IPS-11a (cell line): ENCODE data around the gene MPND.

Experiments
- H3K4me3 ChIP-seq: one replicate; pipeline ENCODE4 v1.5.1; 2013; ENCODE audit warnings: low read depth, low read length, control low read depth

MPND gene

DNA sequence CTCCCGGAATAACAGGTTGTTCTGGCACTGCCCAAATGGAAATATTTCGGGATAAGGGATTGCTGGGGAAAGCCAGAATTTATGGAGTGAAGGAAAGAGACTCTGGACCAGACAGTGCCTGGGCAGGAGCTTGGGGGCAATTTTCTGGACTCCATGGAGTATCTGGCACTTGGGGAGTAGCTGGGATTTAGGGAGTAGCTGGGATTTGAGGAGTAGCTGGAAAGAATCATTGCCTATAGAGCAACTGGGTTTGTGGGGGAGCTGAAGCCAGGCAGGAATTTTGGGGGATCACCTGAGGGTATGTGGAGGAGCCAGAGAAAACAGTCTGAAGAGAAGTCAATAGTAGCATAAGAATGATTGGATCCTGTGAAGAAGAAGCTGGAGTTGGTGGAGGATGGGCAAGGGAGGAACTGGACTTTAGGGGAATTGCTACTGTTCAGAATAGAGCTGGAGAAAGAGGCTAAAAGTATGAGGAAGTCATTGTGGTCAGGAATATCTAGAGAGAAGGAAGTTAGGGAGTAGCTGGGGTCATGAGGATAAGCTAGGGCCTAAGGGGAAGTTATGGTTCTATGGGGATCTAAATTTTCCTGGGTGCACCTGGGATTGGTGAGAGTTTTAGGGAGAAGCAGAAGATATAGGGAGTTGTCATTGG, 24.2 kb upstream of the MPND start:
- H3K4me3 ChIP-seq, result no peak overlapping the region

GRCh38 chr19:4320419-4320818, 22.9 kb upstream of the MPND start:
- no peak overlapping the region for H3K4me3 ChIP-seq

DNA sequence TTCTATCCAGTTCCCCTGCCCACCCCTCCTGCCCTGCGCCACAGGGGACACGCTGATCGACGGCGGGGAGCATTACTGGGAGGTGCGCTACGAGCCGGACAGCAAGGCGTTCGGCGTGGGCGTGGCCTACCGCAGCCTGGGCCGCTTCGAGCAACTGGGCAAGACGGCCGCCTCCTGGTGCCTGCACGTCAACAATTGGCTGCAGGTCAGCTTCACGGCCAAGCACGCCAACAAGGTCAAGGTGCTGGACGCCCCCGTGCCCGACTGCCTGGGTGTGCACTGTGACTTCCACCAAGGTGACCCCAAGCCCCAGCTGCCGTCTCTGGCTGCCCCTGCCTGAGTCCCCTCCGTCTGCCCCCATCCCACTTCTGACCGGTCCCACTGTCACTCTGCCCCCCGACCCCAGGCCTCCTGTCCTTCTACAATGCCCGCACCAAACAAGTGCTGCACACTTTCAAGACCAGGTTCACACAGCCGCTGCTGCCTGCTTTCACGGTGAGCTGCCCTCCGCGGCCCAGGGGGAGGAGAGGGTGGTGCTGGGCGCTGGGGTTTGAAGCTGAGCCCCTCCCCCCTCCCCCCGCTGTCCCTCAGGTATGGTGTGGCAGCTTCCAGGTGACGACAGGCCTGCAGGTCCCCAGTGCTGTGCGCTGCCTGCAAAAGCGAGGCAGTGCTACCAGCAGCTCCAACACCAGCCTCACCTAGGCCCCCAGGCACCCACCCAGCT, 20.3 kb upstream of the MPND start:
- no peak overlapping the region for H3K4me3 ChIP-seq

GRCh38 chr19:4323692-4324091, 19.7 kb upstream of the MPND start:
- H3K4me3 ChIP-seq, result no peak overlapping the region

DNA sequence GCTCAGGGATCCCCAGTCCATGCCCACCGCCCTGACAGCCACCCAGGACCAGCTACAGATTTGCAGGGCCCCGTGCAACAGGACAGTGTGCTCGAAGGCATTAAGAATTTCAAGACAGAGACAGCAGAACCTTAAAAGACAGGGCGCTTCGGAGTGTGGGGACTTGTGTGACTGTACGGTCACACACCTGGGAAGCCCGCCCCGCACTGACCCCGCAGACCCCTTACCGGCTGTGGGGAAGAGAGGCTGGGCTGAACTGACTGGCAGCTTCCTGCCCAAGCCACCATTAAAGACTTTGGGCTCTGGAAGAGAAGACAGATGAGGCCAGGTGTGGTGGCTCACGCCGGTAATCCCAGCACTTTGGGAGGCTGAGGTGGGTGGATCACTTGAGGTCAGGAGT, 19.1 kb upstream of the MPND start:
- H3K4me3 ChIP-seq, result no peak overlapping the region

DNA sequence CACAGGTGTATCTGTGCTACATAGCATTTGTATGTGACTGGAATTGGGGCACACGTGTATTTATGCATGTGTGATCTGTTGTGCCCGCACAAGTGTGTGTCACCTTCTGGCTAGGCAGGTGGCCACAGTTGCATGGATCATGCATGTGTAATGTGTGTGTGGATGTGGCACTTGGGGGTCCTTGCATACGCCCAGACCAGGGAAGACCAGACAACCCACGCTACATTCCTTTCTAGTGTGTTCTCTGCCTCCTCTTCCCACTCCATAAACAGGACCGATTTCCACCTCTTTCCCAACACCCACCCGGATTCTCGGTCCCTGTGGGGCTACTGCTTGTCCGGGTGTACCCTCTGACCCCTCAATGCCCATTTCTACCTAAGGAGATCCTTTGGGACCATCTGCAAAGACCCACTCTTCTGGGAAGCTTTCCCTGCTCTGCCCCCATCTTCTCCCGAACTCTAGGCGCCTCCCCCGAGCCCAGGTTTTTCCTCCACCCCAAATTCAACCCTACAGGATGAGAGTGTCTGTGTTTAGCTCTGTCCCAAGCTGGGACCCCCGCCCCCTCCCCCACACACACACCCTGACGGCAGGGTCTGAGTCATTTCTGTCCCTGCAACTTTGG, 17.0 kb upstream of the MPND start:
- H3K4me3 ChIP-seq, result no peak overlapping the region

DNA sequence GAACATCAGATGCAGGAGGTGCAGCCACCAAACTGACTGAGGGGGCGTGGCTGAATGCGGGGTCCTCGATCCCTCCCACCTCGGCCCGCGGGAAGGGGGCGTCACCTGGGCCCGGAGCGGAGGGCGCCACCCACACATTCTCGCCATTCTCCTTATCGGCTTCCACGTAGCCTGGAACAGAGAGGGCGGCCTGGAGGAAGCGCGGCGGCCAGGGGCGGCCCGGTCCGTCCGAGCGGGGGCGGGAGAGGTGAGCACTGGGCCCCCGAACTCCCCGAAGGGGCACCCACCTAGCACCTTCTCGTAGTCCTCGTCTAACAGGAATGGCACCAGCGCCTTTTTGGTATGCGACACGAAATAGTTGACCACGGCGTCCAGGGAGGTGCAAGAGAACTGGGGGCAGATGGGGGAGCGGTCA, 16.5 kb upstream of the MPND start:
- H3K4me3 ChIP-seq, result peak overlapping the region; percentile 45

DNA sequence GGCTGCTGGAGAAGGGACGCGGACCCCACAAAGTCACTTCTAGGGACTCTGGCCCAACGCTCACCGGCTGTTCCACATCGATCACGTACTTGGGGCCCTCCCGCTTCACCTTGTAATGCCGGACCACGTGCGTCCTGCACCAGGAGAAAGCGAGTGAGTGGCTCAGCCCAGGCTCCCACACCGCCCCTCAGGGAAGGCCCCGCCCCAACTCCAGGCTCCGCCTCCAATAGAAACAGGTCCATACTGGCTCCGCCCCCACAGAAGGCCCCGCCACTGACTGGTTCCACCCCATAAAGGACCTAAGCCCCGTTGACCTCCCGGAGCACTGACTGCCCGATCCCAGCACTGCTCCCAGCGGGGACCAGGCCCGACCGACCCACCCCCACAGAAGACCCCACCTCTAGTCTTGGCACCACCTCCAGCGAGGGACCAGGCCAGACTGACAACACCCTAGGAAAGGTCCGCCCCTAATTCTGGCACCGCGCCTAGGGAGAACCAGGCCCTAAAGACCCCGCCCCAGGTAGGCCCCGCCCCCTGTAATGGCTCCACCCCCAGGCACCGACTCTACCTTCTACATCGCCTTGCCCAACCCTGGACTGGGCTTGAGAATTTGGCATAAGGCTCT, 16.0 kb upstream of the MPND start:
- H3K4me3 ChIP-seq, result peak overlapping the region; percentile 45

GRCh38 chr19:4327877-4328242, 15.5 kb upstream of the MPND start:
- H3K4me3 ChIP-seq, result peak overlapping the region; percentile 13

GRCh38 chr19:4328243-4328990, 14.9 kb upstream of the MPND start:
- H3K4me3 ChIP-seq, result peak overlapping the region; percentile 52

DNA sequence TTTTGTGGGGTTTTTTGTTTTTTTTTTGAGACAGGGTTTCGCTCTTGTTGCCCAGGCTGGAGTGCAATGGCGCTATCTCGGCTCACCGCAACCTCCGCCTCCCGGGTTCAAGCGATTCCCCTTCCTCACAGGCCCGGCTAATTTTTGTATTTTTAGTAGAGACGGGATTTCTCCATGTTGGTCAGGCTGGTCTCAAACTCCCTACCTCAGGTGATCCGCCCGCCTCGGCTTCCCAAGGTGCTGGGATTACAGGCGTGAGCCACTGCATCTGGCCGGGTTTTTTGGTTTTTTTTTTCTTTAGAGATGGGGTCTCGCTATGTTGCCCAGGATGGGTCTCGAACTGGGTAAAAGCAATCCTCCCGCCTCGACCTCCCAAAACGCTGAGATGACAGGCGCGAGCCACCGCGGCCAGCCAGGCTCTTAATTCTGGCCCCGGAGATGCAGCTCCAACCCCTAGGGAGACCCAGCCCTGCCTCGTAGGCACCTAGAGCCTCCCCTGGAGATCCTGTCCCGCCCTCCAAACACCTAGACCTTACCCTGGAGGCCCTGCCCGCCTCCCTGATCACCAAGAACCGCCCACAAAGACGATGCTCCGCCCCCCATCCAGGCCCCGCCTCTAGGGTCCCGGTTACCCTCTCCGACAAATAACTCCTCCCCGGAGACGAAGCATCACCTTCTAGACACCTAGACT, 14.2 kb upstream of the MPND start:
- peak overlapping the region; percentile 52 for H3K4me3 ChIP-seq

GRCh38 chr19:4329858-4330257, 13.5 kb upstream of the MPND start:
- H3K4me3 ChIP-seq, result no peak overlapping the region

DNA sequence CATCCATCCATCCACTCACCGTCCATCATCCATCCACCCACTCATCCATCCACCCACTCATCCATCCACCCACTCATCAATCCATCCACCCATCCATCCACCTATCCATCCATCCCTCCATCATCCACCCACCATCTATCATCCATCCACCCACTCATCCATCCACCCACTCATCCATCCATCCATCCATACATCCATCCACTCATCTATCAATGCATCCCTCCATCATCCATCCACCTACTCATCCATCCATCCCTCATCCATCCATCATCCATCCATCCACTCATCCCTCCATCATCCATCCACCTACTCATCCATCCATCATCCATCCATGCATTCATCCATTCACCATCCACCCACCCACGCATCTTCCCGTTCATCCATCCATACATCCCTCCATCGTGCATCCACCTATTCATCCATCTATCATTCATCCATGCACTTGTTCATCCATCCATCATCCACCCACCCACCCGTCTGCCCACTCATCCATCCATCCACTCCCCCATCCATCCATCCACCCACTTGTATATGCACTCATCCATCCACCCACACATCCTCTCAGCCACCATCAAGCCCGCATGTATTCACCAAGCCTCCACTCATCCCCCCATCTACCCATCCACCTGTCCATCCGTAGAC, 8.3 kb upstream of the MPND start:
- H3K4me3 ChIP-seq, result no peak overlapping the region

- H3K4me3 ChIP-seq, result no peak overlapping the region
Observed at GRCh38 chr19:4337906-4338440, 5.4 kb upstream of the MPND start.

DNA sequence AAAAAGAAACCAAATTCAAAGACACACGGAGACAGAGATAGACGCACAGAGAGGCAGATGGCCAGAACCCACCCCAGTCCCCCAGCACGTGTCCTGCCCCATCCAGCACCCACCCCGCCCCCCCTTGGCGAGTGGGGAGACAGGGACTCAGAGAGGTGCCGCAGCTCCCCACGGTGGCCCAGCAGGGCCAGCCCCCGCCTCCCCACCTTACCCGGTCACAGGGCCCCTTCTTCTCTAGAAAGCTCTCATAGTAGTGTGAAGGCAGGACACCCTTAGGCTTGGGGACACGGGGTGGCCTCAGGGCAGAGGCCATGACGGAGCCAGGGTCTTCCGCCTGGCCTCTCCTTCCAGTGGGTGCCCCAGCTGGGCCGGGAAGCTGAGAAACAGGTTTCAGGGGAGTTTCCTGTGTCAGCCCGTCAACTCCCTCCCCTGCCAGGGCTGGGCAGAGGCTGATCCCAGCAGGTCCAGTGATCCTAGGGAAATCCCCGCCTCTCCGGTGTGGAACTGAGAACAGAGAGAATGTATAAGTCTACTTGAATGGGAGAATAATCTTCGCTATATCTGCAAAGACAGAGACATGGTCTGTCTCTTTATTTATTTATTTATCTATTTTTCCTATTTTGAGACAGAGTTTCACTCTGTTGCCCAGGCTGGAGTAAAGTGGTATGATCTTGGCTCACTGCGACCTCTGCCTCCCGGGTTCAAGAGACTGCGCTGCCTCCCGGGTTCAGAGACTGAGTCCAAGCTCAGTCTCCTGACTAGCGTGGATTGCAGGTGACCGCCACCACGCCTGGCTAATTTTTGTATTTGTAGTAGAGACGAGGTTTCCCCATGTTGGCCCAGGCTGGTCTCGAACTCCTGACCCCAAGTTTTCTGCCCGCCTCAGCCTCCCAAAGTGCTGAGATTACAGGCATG, 4.7 kb upstream of the MPND start, which contains the start of gene STAP2:
Gene STAP2 (minus strand): TSS at position 387 of the 915 bp plus-strand sequence. CDS start 74 bp downstream, at position 313.
- no peak within 1 kb of the TSS for H3K4me3 ChIP-seq

GRCh38 chr19:4342314-4342614, 1.1 kb upstream of the MPND start:
- peak overlapping the region; percentile 61 for H3K4me3 ChIP-seq

DNA sequence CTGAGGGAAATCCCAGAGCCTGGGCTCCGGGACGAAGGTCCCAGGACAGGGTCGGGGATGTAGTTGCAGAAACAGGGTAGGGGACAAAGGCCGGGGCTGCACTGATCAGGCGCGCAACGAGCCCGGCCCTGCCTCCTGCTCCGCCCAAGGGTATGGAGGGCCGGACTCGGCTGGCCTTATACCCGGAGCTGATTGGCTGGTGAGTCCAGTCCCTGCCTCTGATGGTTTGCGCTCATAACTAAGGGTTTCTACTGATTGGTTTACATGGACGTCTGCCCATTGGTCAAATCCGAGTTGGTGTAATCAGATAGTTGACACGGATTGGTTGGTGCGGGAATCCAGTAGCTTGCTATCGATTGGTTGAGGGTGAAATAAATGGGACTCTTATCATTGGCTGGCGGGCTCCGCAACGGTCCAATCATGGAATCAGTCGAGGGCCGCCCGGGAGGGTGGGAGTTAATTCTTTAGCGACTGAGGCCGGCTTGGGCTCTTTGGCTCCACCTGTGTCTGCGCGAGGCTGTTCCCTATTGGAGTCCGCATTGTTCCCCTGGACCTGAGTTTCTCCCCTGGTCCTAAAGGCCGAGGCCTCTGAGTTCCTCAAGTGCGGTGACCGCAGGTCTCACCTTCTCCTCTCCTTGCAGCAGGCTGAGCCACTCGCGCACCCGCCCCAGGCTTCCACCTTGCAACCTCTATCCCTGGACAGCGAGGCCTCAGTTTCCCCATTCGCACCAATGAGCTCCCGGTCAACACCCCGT, 570 bp upstream of the MPND start:
- peak overlapping the region; percentile 70 for H3K4me3 ChIP-seq

DNA sequence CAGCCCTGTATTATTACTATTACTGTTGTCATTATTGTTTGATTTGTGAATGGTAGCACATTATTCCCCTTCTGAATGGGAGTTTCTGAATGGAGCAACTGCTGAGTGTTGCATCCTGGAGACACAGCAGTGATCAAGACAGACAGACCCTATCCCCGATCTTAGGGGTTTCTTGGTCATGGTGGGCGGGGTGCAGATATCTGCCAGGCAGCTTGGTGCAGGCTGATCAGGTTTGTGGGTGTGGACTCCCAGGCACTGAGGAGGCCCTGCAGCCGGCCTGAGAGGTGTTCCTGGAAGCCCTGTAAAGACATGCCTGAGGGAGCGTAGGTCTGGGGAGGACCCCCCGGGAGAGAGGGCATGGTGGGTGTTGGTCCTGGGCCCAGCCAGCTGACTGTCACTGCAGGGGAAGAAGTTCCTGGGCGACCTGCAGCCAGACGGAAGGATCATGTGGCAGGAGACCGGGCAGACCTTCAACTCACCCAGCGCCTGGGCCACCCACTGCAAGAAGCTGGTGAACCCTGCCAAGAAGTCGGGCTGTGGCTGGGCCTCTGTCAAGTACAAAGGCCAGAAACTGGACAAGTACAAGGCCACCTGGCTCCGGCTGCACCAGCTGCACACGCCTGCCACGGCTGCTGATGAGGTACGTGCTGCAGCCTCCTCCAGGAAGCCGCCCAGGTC, 2.1 kb downstream of the MPND start:
- no peak overlapping the region for H3K4me3 ChIP-seq
